B cell (primary cell): ENCODE results near the gene OR52I1.

Experiments used
- EZH2 ChIP-seq: IDR thresholded peaks from 2 replicates; pipeline ENCODE4 v1.6.1; 2012; ENCODE audit warnings: borderline replicate concordance, low read depth, mild to moderate bottlenecking, moderate library complexity, low read length; ENCODE audit not compliant: insufficient read depth, poor library complexity, severe bottlenecking
- TF ChIP-seq, protein P1 (sequence below): fragments of 200-600 bp; IDR thresholded peaks from one replicate; pipeline ENCODE4 v1.8.0; 2022; ENCODE audit warnings: antibody characterized with exemption, mild to moderate bottlenecking

DNA sequence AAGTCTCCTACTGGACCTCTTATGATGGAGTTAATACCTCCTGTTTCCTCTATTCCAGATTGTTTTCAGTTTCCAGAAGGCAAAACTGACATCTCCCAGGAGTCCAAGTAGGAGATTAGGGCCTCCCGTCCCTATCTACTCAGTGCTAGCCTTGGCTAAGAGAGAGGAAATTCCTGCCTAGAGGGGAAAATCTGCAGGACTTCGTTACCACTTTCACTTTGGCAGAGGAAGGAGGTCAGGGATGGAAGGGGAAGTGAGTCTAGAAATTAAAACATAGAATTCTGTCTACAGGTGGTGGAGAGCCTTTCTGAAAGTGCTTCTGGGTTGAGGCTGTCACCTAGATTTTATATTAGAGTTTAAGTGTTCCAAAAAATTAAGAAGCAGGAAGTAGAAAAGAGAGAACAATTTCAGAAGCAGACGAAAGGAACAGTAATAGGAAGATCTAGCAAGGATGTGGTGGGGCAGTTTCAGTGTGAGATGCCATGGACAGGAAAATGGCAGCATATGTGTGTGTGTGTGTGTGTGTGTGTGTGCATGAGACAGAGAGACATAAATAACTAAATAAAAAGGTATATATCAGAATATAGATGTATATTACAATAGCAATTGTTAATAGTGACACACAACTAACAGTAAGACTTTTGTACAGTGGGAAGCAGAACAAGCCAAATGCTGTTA is 16.6 kb downstream of the OR52I1 start:
- TF ChIP-seq, protein P1, sequence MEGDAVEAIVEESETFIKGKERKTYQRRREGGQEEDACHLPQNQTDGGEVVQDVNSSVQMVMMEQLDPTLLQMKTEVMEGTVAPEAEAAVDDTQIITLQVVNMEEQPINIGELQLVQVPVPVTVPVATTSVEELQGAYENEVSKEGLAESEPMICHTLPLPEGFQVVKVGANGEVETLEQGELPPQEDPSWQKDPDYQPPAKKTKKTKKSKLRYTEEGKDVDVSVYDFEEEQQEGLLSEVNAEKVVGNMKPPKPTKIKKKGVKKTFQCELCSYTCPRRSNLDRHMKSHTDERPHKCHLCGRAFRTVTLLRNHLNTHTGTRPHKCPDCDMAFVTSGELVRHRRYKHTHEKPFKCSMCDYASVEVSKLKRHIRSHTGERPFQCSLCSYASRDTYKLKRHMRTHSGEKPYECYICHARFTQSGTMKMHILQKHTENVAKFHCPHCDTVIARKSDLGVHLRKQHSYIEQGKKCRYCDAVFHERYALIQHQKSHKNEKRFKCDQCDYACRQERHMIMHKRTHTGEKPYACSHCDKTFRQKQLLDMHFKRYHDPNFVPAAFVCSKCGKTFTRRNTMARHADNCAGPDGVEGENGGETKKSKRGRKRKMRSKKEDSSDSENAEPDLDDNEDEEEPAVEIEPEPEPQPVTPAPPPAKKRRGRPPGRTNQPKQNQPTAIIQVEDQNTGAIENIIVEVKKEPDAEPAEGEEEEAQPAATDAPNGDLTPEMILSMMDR, result no peak
- TF ChIP-seq EZH2, result no peak
